ENCODE results near the gene CLASRP. TPM values are rescaled to one million over a fixed set of nuclear protein-coding genes. Genes with fewer than 3 reads are reported as not detected.

Gene CLASRP
- total and polyA plus RNA-seq, 2 experiments from 2014 or later: 41.7 to 149 TPM

- Histone ChIP-seq H3K4me3 (no peak overlapping the region), H3K9me3 (ENCODE audit: low read depth) (no peaks in the 10 kb centered on the region), H3K27me3 (no peaks in the 10 kb centered on the region), H3K27ac (no peak overlapping the region), H3K36me3 (no peaks in the 10 kb centered on the region), H3K4me1 (ENCODE audit: low read depth) (peaks cover 23% of the 10 kb centered on the region)
- no peak for TF ChIP-seq CTCF (IDR thresholded peaks at IDR 0.05; ENCODE audit: low read depth, low read length)
- no peak for DNase-seq (ENCODE audit: low read depth in 1 of 2, low spot score in 1 of 2)
These were observed 58.6 kb downstream of the CLASRP start for GRCh38 chr19:45097450-45097775.

GRCh38 chr19:45097776-45098520 lies 59.1 kb downstream of the CLASRP start:
- peak in 1 of 2 donors; percentile 90 for DNase-seq (ENCODE audit: low read depth in 1 of 2, low spot score in 1 of 2)
- Histone ChIP-seq H3K4me3 (no peak overlapping the region), H3K27me3 (no peaks in the 10 kb centered on the region), H3K9me3 (ENCODE audit: low read depth) (no peaks in the 10 kb centered on the region), H3K4me1 (ENCODE audit: low read depth) (peaks cover 23% of the 10 kb centered on the region), H3K27ac (peak overlapping the region; percentile 9), H3K36me3 (no peaks in the 10 kb centered on the region)
- no peak for TF ChIP-seq CTCF (IDR thresholded peaks at IDR 0.05; ENCODE audit: low read depth, low read length)

- peaks cover 27% of the 10 kb centered on the region for H3K4me1 ChIP-seq (ENCODE audit: low read depth)
- H3K27ac ChIP-seq: peak overlapping the region; percentile 9
- H3K4me3 ChIP-seq: no peak overlapping the region
These were observed 59.9 kb downstream of the CLASRP start for GRCh38 chr19:45098521-45099466.

GRCh38 chr19:45099467-45100191 lies 60.8 kb downstream of the CLASRP start:
- peak overlapping the region; percentile 30 for H3K27ac ChIP-seq
- no peak for TF ChIP-seq CTCF (IDR thresholded peaks at IDR 0.05; ENCODE audit: low read depth, low read length)
- peaks cover 20% of the 10 kb centered on the region for H3K4me1 ChIP-seq (ENCODE audit: low read depth)
- H3K9me3 ChIP-seq (ENCODE audit: low read depth): no peaks in the 10 kb centered on the region
- DNase-seq (ENCODE audit: low read depth in 1 of 2, low spot score in 1 of 2): no peak
- no peak overlapping the region for H3K4me3 ChIP-seq
- H3K27me3 ChIP-seq: no peaks in the 10 kb centered on the region
- no peaks in the 10 kb centered on the region for H3K36me3 ChIP-seq

More at GRCh38 chr19:45098521-45099466, 59.9 kb downstream of the CLASRP start:
- Histone ChIP-seq H3K36me3 (no peaks in the 10 kb centered on the region), H3K27me3 (no peaks in the 10 kb centered on the region), H3K9me3 (ENCODE audit: low read depth) (no peaks in the 10 kb centered on the region)
- no peak for TF ChIP-seq CTCF (IDR thresholded peaks at IDR 0.05; ENCODE audit: low read depth, low read length)
- peak in 1 of 2 donors; percentile 65 for DNase-seq (ENCODE audit: low read depth in 1 of 2, low spot score in 1 of 2)

GRCh38 chr19:45100201-45100600 lies 61.4 kb downstream of the CLASRP start:
- Histone ChIP-seq H3K4me1 (ENCODE audit: low read depth) (peaks cover 20% of the 10 kb centered on the region), H3K27ac (peak overlapping the region; percentile 30)

More at GRCh38 chr19:45100201-45100600, 61.4 kb downstream of the CLASRP start:
- TF ChIP-seq CTCF (IDR thresholded peaks at IDR 0.05; ENCODE audit: low read depth, low read length): no peak
- Histone ChIP-seq H3K4me3 (no peak overlapping the region), H3K36me3 (no peaks in the 10 kb centered on the region), H3K27me3 (no peaks in the 10 kb centered on the region), H3K9me3 (ENCODE audit: low read depth) (no peaks in the 10 kb centered on the region)
- DNase-seq (ENCODE audit: low read depth in 1 of 2, low spot score in 1 of 2): no peak
